Stimulated activated CD8-positive, alpha-beta memory T cell treated with anti-CD3 and anti-CD28 coated beads, Interleukin-12 subunit alpha, Interleukin-12 subunit beta, amount 100 ng/mL, for 4 hours (primary cell): ENCODE results near the gene NUBP2.

Experiments used
- DNase-seq: peaks from one replicate; pipeline ENCODE4 v3.0.0-alpha.2; 2020; ENCODE audit warnings: low read depth

The NUBP2 gene

GRCh38 chr16:1828645-1829410 is 46.1 kb downstream of the NUBP2 start:
- DNase-seq, result no peak

GRCh38 chr16:1830213-1830612 is 47.5 kb downstream of the NUBP2 start:
- no peak for DNase-seq

- DNase-seq, result no peak
Observed at GRCh38 chr16:1831186-1832075, 48.7 kb downstream of the NUBP2 start.

- no peak for DNase-seq
Observed at GRCh38 chr16:1832838-1833454, 50.2 kb downstream of the NUBP2 start.

GRCh38 chr16:1834096-1834495 is 51.3 kb downstream of the NUBP2 start:
- no peak for DNase-seq
